Measurements from ENCODE around the gene SMIM45.

- no peak for TF ChIP-seq CTCF (IDR thresholded peaks at IDR 0.05; ENCODE audit: low read length)
- no peak for TF ChIP-seq EZH2 (IDR thresholded peaks at IDR 0.05; ENCODE audit: borderline replicate concordance, low read length)
Measured at GRCh38 chr22:41998361-41999261, 46.7 kb downstream of the SMIM45 start, which contains the start of gene WBP2NL.

All from OCI-LY1 (cell line).